ENCODE results near the gene MEIS3. TPM values are rescaled to one million over a fixed set of nuclear protein-coding genes. Genes with fewer than 3 reads are reported as not detected.

Gene MEIS3
- polyA plus RNA-seq, 1 of the 3 experiments (the other 2 are of a cell fraction): 69.8 TPM

DNA sequence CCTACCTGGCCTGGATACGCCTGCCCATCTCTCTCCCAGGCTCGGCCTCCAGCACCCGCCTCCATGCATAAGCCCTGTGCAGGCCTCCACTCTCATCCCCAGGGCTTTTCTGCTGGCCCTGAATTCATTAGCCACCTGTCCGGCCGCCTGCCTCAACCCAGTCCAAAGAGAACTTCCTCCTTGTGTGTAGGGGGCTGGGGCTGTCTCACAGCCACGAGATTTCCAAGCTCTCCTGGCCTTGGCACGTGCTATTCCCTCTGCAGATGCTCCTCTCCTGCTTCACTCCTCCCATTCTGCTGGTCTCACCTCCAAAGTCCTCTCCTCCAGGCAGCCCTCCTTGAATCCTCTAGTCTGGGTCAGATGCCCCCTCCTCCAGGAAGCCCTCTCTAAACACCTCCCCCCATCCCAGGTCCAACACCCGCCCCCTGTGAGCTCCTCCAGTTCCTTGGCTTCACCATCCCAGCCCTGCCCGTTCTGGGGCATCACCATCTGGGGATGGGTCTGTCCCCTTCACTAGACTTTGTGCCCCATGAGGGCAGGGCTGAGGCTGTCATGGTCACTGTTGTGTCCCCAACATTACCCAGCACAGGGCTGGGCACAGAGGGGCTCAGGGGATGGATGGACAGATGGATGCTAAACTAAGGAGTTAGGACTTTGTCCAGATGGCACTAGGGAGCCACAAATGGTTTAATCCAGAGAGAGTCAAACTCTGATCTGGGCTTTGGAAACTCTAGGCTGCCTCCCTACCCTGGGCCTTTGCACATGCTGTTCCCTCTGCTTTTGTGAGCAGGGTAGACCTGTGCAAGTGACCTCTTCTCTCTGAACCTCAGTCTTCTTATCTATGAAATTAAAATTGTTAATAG lies 14.8 kb downstream of the MEIS3 start:
- no peaks in the 10 kb centered on the region for H3F3A ChIP-seq (replicated peaks; ENCODE audit: insufficient read depth)
- H4K20me1 ChIP-seq (ENCODE audit: insufficient read depth): 0 out of 2 replicates have a peak, but pooled peaks cover 4% of the 10 kb centered on the region
- H3K4me3 ChIP-seq (ENCODE audit: low read depth in 2 of 2, low read length in 1 of 2): no peak overlapping the region
- ChIA-PET CTCF (interaction anchor here (0.8 to 2.1 kb wide), 2 partner anchors 13 to 55 kb away, joined by 3 to 8 read pairs; partner anchors contain the start of gene DHX34), POLR2A (no interaction called here)
- no peak for DNase-seq
- no peaks in the 10 kb centered on the region for H3K9me3 ChIP-seq
- H3K36me3 ChIP-seq (replicated peaks in 1 of 2; ENCODE audit: control insufficient read depth in 1 of 2, insufficient read depth in 2 of 2, low read length in 1 of 2): peaks cover 7 to 15% of the 10 kb centered on the region in 2 experiments
- H3K4me1 ChIP-seq (ENCODE audit: control insufficient read depth in 1 of 2, insufficient read depth in 2 of 2, low read depth in 1 of 2, low read length in 1 of 2): no peaks in the 10 kb centered on the region
- 89% methylated on average over 9 of the region's 9 CpGs for WGBS (ENCODE audit: low lambda C conversion rate)
- H2AFZ ChIP-seq (ENCODE audit: low read depth): no peak overlapping the region
- no peaks in the 10 kb centered on the region for H3K79me2 ChIP-seq (ENCODE audit: insufficient read depth)
- H3K9me2 ChIP-seq: no peaks in the 10 kb centered on the region
- TF ChIP-seq JUND (IDR thresholded peaks at IDR 0.05) (no peak), CTCF (IDR thresholded peaks at IDR 0.05) (no peak), EP300 (IDR thresholded peaks at IDR 0.05; ENCODE audit: borderline replicate concordance in 1 of 2, low read depth in 1 of 2, low read length in 1 of 2) (no peak), TEAD4 (IDR thresholded peaks at IDR 0.05; ENCODE audit: borderline replicate concordance, insufficient read depth) (no peak)
- no peak overlapping the region for H3K27ac ChIP-seq (ENCODE audit: low read depth in 2 of 2, low read length in 1 of 2)
- no peak overlapping the region for H3K9ac ChIP-seq
- no peak overlapping the region for H3K4me2 ChIP-seq
- no peaks in the 10 kb centered on the region for H3K27me3 ChIP-seq (ENCODE audit: insufficient read depth)

- H3K9me2 ChIP-seq: no peaks in the 10 kb centered on the region
- 0 out of 2 replicates have a peak, but pooled peaks cover 4% of the 10 kb centered on the region for H4K20me1 ChIP-seq (ENCODE audit: insufficient read depth)
- H2AFZ ChIP-seq (ENCODE audit: low read depth): no peak overlapping the region
- 91% methylated on average over 12 of the region's 16 CpGs for WGBS (ENCODE audit: low lambda C conversion rate)
- H3K4me1 ChIP-seq (ENCODE audit: control insufficient read depth in 1 of 2, insufficient read depth in 2 of 2, low read depth in 1 of 2, low read length in 1 of 2): peaks cover 0 to 7% of the 10 kb centered on the region in 2 experiments; a peak in 1 of 4 replicates
- no peaks in the 10 kb centered on the region for H3K9me3 ChIP-seq
- TF ChIP-seq POLR2AphosphoS5 (IDR thresholded peaks at IDR 0.05; ENCODE audit: low read depth, low read length): no peak; the same call in 1 of the 2 replicates
- TF ChIP-seq, protein P1, sequence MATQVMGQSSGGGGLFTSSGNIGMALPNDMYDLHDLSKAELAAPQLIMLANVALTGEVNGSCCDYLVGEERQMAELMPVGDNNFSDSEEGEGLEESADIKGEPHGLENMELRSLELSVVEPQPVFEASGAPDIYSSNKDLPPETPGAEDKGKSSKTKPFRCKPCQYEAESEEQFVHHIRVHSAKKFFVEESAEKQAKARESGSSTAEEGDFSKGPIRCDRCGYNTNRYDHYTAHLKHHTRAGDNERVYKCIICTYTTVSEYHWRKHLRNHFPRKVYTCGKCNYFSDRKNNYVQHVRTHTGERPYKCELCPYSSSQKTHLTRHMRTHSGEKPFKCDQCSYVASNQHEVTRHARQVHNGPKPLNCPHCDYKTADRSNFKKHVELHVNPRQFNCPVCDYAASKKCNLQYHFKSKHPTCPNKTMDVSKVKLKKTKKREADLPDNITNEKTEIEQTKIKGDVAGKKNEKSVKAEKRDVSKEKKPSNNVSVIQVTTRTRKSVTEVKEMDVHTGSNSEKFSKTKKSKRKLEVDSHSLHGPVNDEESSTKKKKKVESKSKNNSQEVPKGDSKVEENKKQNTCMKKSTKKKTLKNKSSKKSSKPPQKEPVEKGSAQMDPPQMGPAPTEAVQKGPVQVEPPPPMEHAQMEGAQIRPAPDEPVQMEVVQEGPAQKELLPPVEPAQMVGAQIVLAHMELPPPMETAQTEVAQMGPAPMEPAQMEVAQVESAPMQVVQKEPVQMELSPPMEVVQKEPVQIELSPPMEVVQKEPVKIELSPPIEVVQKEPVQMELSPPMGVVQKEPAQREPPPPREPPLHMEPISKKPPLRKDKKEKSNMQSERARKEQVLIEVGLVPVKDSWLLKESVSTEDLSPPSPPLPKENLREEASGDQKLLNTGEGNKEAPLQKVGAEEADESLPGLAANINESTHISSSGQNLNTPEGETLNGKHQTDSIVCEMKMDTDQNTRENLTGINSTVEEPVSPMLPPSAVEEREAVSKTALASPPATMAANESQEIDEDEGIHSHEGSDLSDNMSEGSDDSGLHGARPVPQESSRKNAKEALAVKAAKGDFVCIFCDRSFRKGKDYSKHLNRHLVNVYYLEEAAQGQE (IDR thresholded peaks at IDR 0.05; ENCODE audit: low read depth, low read length): no peak
- TF ChIP-seq CHD2 (IDR thresholded peaks at IDR 0.05; ENCODE audit: low read length, partially characterized antibody): no peak
- TF ChIP-seq RAD21 (IDR thresholded peaks at IDR 0.05; ENCODE audit: low read length): no peak
- no peak for TF ChIP-seq JUND (IDR thresholded peaks at IDR 0.05)
- no peak for TF ChIP-seq YY1 (IDR thresholded peaks at IDR 0.05; ENCODE audit: low read depth)
- TF ChIP-seq GABPA (IDR thresholded peaks at IDR 0.05; ENCODE audit: low read depth): no peak
- TF ChIP-seq FOXJ3 (CRISPR knock-in tag; IDR thresholded peaks at IDR 0.05): no peak
- TF ChIP-seq, protein P2, sequence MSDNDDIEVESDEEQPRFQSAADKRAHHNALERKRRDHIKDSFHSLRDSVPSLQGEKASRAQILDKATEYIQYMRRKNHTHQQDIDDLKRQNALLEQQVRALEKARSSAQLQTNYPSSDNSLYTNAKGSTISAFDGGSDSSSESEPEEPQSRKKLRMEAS (IDR thresholded peaks at IDR 0.05; ENCODE audit: low read depth): no peak
- TF ChIP-seq SIN3A (IDR thresholded peaks at IDR 0.05; ENCODE audit: borderline replicate concordance, low read depth, low read length): no peak
- TF ChIP-seq PBX3 (IDR thresholded peaks at IDR 0.05): no peak
- TF ChIP-seq MEF2A (IDR thresholded peaks at IDR 0.05; ENCODE audit: borderline replicate concordance, low read depth): no peak
- TF ChIP-seq SMC3 (IDR thresholded peaks at IDR 0.05; ENCODE audit: low read depth, low read length): no peak
- TF ChIP-seq EP300 (IDR thresholded peaks at IDR 0.05; ENCODE audit: borderline replicate concordance in 1 of 2, low read depth in 1 of 2, low read length in 1 of 2): no peak
- no peak overlapping the region for H3K4me3 ChIP-seq (ENCODE audit: low read depth in 2 of 2, low read length in 1 of 2)
- POLR2A ChIA-PET: interaction anchor here (0.9 kb wide), 1 partner anchor 54 kb away, joined by 3 read pairs; the partner anchor contains the start of gene DHX34
- no peaks in the 10 kb centered on the region for H3F3A ChIP-seq (replicated peaks; ENCODE audit: insufficient read depth)
- no peak overlapping the region for H3K4me2 ChIP-seq
- H3K79me2 ChIP-seq (ENCODE audit: insufficient read depth): no peaks in the 10 kb centered on the region
- H3K27me3 ChIP-seq (ENCODE audit: insufficient read depth): no peaks in the 10 kb centered on the region
- H3K27ac ChIP-seq (ENCODE audit: low read depth in 2 of 2, low read length in 1 of 2): no peak overlapping the region
- H3K9ac ChIP-seq: no peak overlapping the region
- DNase-seq: no peak
- H3K36me3 ChIP-seq (replicated peaks in 1 of 2; ENCODE audit: control insufficient read depth in 1 of 2, insufficient read depth in 2 of 2, low read length in 1 of 2): peaks cover 5% of the 10 kb centered on the region in 2 experiments
- CTCF ChIA-PET: interaction anchor here (5.6 kb wide), 1 partner anchor 12 kb away, joined by 38 read pairs; no protein-coding TSS in a partner anchor
These were observed 16.8 kb downstream of the MEIS3 start for GRCh38 chr19:47402504-47402903.

Data from SK-N-SH (cell line).